Ishikawa (cell line): ENCODE results near the gene PBX3.

Experiments
- CEBPB ChIP-seq: IDR thresholded peaks from 2 replicates; pipeline ENCODE4 v1.6.1; 2012
- CREB1 ChIP-seq: IDR thresholded peaks from 2 replicates; pipeline ENCODE4 v1.6.1; 2012; ENCODE audit warnings: low read depth
- EGR1 ChIP-seq: IDR thresholded peaks from 2 replicates; pipeline ENCODE4 v1.6.1; 2012
- EP300 ChIP-seq: IDR thresholded peaks from 2 replicates; pipeline ENCODE4 v1.6.1; 2012; ENCODE audit warnings: borderline replicate concordance
- MAX ChIP-seq: IDR thresholded peaks from 2 replicates; pipeline ENCODE4 v1.6.1; 2012
- REST ChIP-seq: IDR thresholded peaks from 2 replicates; pipeline ENCODE4 v1.6.1; 2012; ENCODE audit warnings: low read depth, mild to moderate bottlenecking
- TAF1 ChIP-seq: IDR thresholded peaks from 2 replicates; pipeline ENCODE4 v1.6.1; 2012; ENCODE audit warnings: low read depth, mild to moderate bottlenecking
- TEAD4 ChIP-seq: IDR thresholded peaks from 2 replicates; pipeline ENCODE4 v1.6.1; 2012
- YY1 ChIP-seq: IDR thresholded peaks from 2 replicates; pipeline ENCODE4 v1.6.1; 2012; ENCODE audit warnings: low read depth
- ZBTB7A ChIP-seq: IDR thresholded peaks from 2 replicates; pipeline ENCODE4 v1.6.1; 2012; ENCODE audit warnings: low read depth

- no peak for TF ChIP-seq YY1
- no peak for TF ChIP-seq CREB1
- TF ChIP-seq TEAD4 = peak; percentile 14; the same call in 1 of the 2 replicates
- TF ChIP-seq EP300 = no peak; the same call in 1 of the 2 replicates
- no peak for TF ChIP-seq CEBPB
- TF ChIP-seq TAF1 = peak; percentile 66; the same call in 1 of the 2 replicates
- no peak for TF ChIP-seq EGR1
- TF ChIP-seq REST = peak; percentile 62
- TF ChIP-seq ZBTB7A = no peak
- TF ChIP-seq MAX = peak; percentile 100
These were observed 978 bp upstream of the PBX3 start for GRCh38 chr9:125746017-125746773.
